K562 (cell line): ENCODE measurements around the gene ST6GALNAC3. TPM values are rescaled to one million over a fixed set of nuclear protein-coding genes. Genes with fewer than 3 reads are reported as not detected.

Experiments used
- ATAC-seq: fragments of 200-7000 bp; cut with Tn5 transposase; 3 replicates; pipeline ENCODE4 v1.9.1; 2020; ENCODE audit warnings: moderate library complexity
- BruUV-seq: library from RNA; stranded (reverse); fragments of 400-500 nt; replicated peaks from 2 replicates; lab custom pipeline; 2021; lab: Mats Ljungman, UMichigan
- CTCF ChIA-PET: fragments of 300-600 bp; formaldehyde crosslinking; extraction: SDS; loops from one replicate; lab custom pipeline; 2021; ENCODE audit warnings: low intra/inter-chr PET ratio; lab: Yijun Ruan, JAX
- POLR2A ChIA-PET: fragments of 300-600, 350-650 bp; sonication (Branson Sonifier 250); formaldehyde crosslinking; extraction: SDS; loops from one replicate; lab custom pipeline; 2021; ENCODE audit warnings: antibody characterized with exemption, inconsistent platforms; lab: Yijun Ruan, JAX
- DNase-seq, 4 experiments: peaks; one replicate each; pipeline versions ENCODE4 v3.0.0 to v3.0.0-alpha.2; 2011 to 2018; ENCODE audit warnings: low spot score in 3 of 4, mixed read lengths in 3 of 4; ENCODE audit errors: extremely low read depth in 1 of 4
- FAIRE-seq: peaks from 2 replicates; lab custom pipeline; 2011; peaks lifted over from hg19 to GRCh38; lab: Jason Lieb, UNC
- H2AFZ ChIP-seq: 2 replicates; pipeline ENCODE4 v1.6.0; 2011; ENCODE audit warnings: low read depth, low read length, control low read depth, inconsistent platforms
- H3K27ac ChIP-seq: fragments of 200-600 bp; 3 replicates; pipeline ENCODE4 v1.8.0; 2011; ENCODE audit warnings: low read depth, mild to moderate bottlenecking, control low read depth, inconsistent platforms, low read length, moderate library complexity, mixed read lengths; ENCODE audit errors: extremely low read depth
- H3K27me3 ChIP-seq, 2 experiments: fragments of 300-600 bp in 1 of 2; 2 replicates in 1 of 2; 3 replicates in 1 of 2; pipeline versions ENCODE4 v1.6.0 to v1.8.0; 2011; ENCODE audit warnings: inconsistent platforms in 2 of 2, low read length in 2 of 2, mild to moderate bottlenecking in 1 of 2, mixed read lengths in 1 of 2, moderate library complexity in 1 of 2; ENCODE audit not compliant: control insufficient read depth in 2 of 2, insufficient read depth in 2 of 2
- H3K36me3 ChIP-seq: fragments of 300-600 bp; 3 replicates; pipeline ENCODE4 v1.8.0; 2011; ENCODE audit warnings: mild to moderate bottlenecking, low read length, inconsistent platforms; ENCODE audit not compliant: control insufficient read depth, insufficient read depth
- H3K4me1 ChIP-seq, 2 experiments: fragments of 200-600 bp in 1 of 2; replicated peaks in 1 of 2; 2 replicates in 1 of 2; 3 replicates in 1 of 2; pipeline versions ENCODE4 v1.5.1 to v1.8.0; 2011; ENCODE audit warnings: inconsistent platforms in 2 of 2, low read length in 2 of 2, mild to moderate bottlenecking in 1 of 2, mixed read lengths in 1 of 2, moderate library complexity in 1 of 2; ENCODE audit not compliant: control insufficient read depth in 2 of 2, insufficient read depth in 2 of 2
- H3K4me2 ChIP-seq: 2 replicates; pipeline ENCODE4 v1.6.1; 2011; ENCODE audit warnings: low read length, control low read depth, inconsistent platforms, mixed read lengths; ENCODE audit not compliant: insufficient read depth
- H3K4me3 ChIP-seq: fragments of 200-600 bp; sonication (generic), shearing (Covaris generic); 2 replicates; pipeline ENCODE4 v1.5.1; 2016; ENCODE audit warnings: control low read depth, inconsistent platforms
- H3K79me2 ChIP-seq: fragments of 200-600 bp; 3 replicates; pipeline ENCODE4 v1.8.0; 2011; ENCODE audit warnings: low read length, inconsistent platforms; ENCODE audit not compliant: control insufficient read depth, insufficient read depth
- H3K9ac ChIP-seq, 2 experiments: 2 replicates each; pipeline versions ENCODE4 v1.6.0 to v1.6.1; 2011; ENCODE audit warnings: low read depth in 2 of 2, low read length in 2 of 2, control low read depth in 1 of 2, inconsistent platforms in 1 of 2, mild to moderate bottlenecking in 1 of 2, mixed read lengths in 1 of 2; ENCODE audit not compliant: insufficient read depth in 1 of 2
- H3K9me1 ChIP-seq: one replicate; pipeline ENCODE4 v1.6.0; 2011; ENCODE audit warnings: inconsistent platforms, mild to moderate bottlenecking, low read length, moderate library complexity; ENCODE audit not compliant: control insufficient read depth, insufficient read depth
- H3K9me3 ChIP-seq: replicated peaks from 2 replicates; pipeline ENCODE4 v1.5.1; 2011; ENCODE audit warnings: low read depth, low read length, inconsistent platforms; ENCODE audit not compliant: control insufficient read depth, insufficient read depth
- H4K20me1 ChIP-seq: replicated peaks from 2 replicates; pipeline ENCODE4 v1.6.1; 2011; ENCODE audit warnings: low read length, inconsistent platforms, mixed read lengths; ENCODE audit not compliant: control insufficient read depth, insufficient read depth
- ARID3B ChIP-seq: fragments of 250-450 bp; sonication (Bioruptor Pico); IDR thresholded peaks from 2 replicates; pipeline ENCODE4 v1.4.0; 2020; ENCODE audit warnings: borderline replicate concordance
- E2F6 ChIP-seq, 2 experiments: IDR thresholded peaks; 2 replicates each; pipeline ENCODE4 v1.6.1; 2011; ENCODE audit warnings: borderline replicate concordance in 1 of 2, control low read depth in 1 of 2, low read depth in 1 of 2, low read length in 1 of 2, mild to moderate bottlenecking in 1 of 2, mixed read lengths in 1 of 2, moderate library complexity in 1 of 2; ENCODE audit not compliant: insufficient read depth in 1 of 2, insufficient read length in 1 of 2, poor library complexity in 1 of 2, severe bottlenecking in 1 of 2; ENCODE audit errors: extremely low read depth in 1 of 2
- FOXA3 ChIP-seq, 2 experiments: fragments of 450-650 bp in 1 of 2; sonication (generic) in 1 of 2; formaldehyde crosslinking; IDR thresholded peaks in 1 of 2; conservative IDR thresholded peaks in 1 of 2; 2 replicates each; pipeline versions ENCODE4 v1.4.0 to v1.8.0; 2020 to 2022; ENCODE audit warnings: mild to moderate bottlenecking in 2 of 2, missing genetic modification reagents in 1 of 2
- KDM4B ChIP-seq, 2 experiments: fragments of 450-650 bp in 1 of 2; sonication (generic) in 1 of 2; IDR thresholded peaks; 2 replicates each; pipeline ENCODE4 v1.6.1; 2016 to 2017; ENCODE audit warnings: borderline replicate concordance in 2 of 2, antibody characterized with exemption in 1 of 2, low read depth in 1 of 2, mild to moderate bottlenecking in 1 of 2
- PATZ1 ChIP-seq: fragments of 250-450 bp; sonication (Bioruptor Pico); IDR thresholded peaks from 2 replicates; pipeline ENCODE4 v1.5.0; 2020; ENCODE audit warnings: mild to moderate bottlenecking, borderline replicate concordance
- SIX5 ChIP-seq, 2 experiments: IDR thresholded peaks; 2 replicates each; pipeline ENCODE4 v1.6.1; 2011; ENCODE audit warnings: low read length in 2 of 2, borderline replicate concordance in 1 of 2, low read depth in 1 of 2, mild to moderate bottlenecking in 1 of 2, moderate library complexity in 1 of 2; ENCODE audit not compliant: insufficient read depth in 1 of 2
- SREBF1 ChIP-seq: fragments of 150-350 bp; IDR thresholded peaks from 2 replicates; pipeline ENCODE4 v1.6.1; 2014; ENCODE audit warnings: antibody characterized with exemption, low read depth, low read length, borderline replicate concordance
- THRB ChIP-seq: fragments of 450-650 bp; formaldehyde crosslinking; conservative IDR thresholded peaks from 2 replicates; pipeline ENCODE4 v1.4.0; 2022; ENCODE audit warnings: mild to moderate bottlenecking, missing genetic modification characterization
- XRCC3 ChIP-seq: fragments of 450-650 bp; IDR thresholded peaks from 2 replicates; pipeline ENCODE4 v1.6.1; 2017; ENCODE audit warnings: mild to moderate bottlenecking, moderate library complexity
- WGBS: fragments of 100-300 bp; shearing (Covaris generic); methylation state at CpG from one replicate; pipeline ENCODE4 v1.1.6; 2016; ENCODE audit warnings: low coverage, mixed read lengths; ENCODE audit not compliant: insufficient coverage; ENCODE audit errors: missing lambda C conversion rate; 5-methylcytosine and 5-hydroxymethylcytosine counted together
- in situ Hi-C: fragments of 300-500 bp; cut with MboI; formaldehyde crosslinking; loops from 4 replicates; pipeline ENCODE4 v1.15.0; 2018; ENCODE audit warnings: inconsistent platforms, mixed read lengths
- intact Hi-C: fragments of 100-400 bp; cut with micrococcal nuclease; formaldehyde crosslinking; loops from 2 replicates; pipeline ENCODE4 v1.14.2; 2022
- polyA plus RNA-seq, 8 experiments: library from polyadenylated mRNA; depleted of rRNA in 4 of 8; stranded (reverse) in 5 of 8; unstranded in 3 of 8; fragments of >200 nt; fragmentation: Nextera tagmentation in 2 of 8; fragmentation: Illumina TruSeq in 1 of 8; extraction: Ambion mirVana in 2 of 8; extraction: Trizol in 1 of 8; gene quantifications; 2 replicates each; pipeline versions ENCODE4 v1.2.1 to v1.2.3, GENCODE V29; 2011 to 2014; ENCODE audit warnings: inconsistent platforms in 1 of 8, missing spikeins in 1 of 8
- total RNA-seq, 7 experiments: library from RNA; depleted of rRNA in 6 of 7; stranded (reverse); fragments of >200 nt in 6 of 7; fragmentation: Illumina TruSeq in 2 of 7; extraction: Trizol in 2 of 7; gene quantifications; 2 replicates each; pipeline versions ENCODE4 v1.2.1 to v1.2.3, GENCODE V29; 2011 to 2021; ENCODE audit warnings: low replicate concordance in 1 of 7

The ST6GALNAC3 gene
- total and polyA plus RNA-seq, 9 of the 15 experiments (the other 6 are each of a cell fraction or from before 2014, with no cell fraction given): 0.04 to 0.29 (median 0.18) TPM; not detected in 6

GRCh38 chr1:76122271-76122670 is 47.7 kb downstream of the ST6GALNAC3 start:
- CTCF ChIA-PET: no interaction called here
- FAIRE-seq: no peak
- Histone ChIP-seq H3K9me3 (no peaks in the 10 kb centered on the region), H4K20me1 (no peaks in the 10 kb centered on the region), H3K79me2 (no peaks in the 10 kb centered on the region), H3K27me3 (no peaks in the 10 kb centered on the region), H3K4me2 (no peak overlapping the region), H3K4me3 (no peak overlapping the region), H2AFZ (no peak overlapping the region), H3K9ac (no peak overlapping the region), H3K4me1 (no peaks in the 10 kb centered on the region), H3K36me3 (no peaks in the 10 kb centered on the region), H3K9me1 (peaks cover 2% of the 10 kb centered on the region), H3K27ac (no peak overlapping the region)
- TF ChIP-seq ARID3B: no peak
- no peak for TF ChIP-seq KDM4B (IDR thresholded peaks at IDR 0.05; ENCODE audit: borderline replicate concordance in 2 of 2, low read depth in 1 of 2)
- no peak for TF ChIP-seq E2F6 (IDR thresholded peaks at IDR 0.05; ENCODE audit: borderline replicate concordance in 1 of 2, extremely low read depth in 1 of 2, insufficient read depth in 1 of 2, insufficient read length in 1 of 2, low read depth in 1 of 2, low read length in 1 of 2, poor library complexity in 1 of 2, severe bottlenecking in 1 of 2)
- no peak for TF ChIP-seq FOXA3 (CRISPR knock-in tag; conservative IDR thresholded peaks at IDR 0.05 in 1 of 2, IDR thresholded peaks at IDR 0.05 in 1 of 2)
- no peak for TF ChIP-seq PATZ1 (CRISPR knock-in tag)
- no peak for TF ChIP-seq SREBF1
- TF ChIP-seq THRB: no peak
- no peak for TF ChIP-seq XRCC3
- no peak for TF ChIP-seq SIX5 (IDR thresholded peaks at IDR 0.05; ENCODE audit: borderline replicate concordance in 1 of 2, insufficient read depth in 1 of 2, low read depth in 1 of 2, low read length in 2 of 2)
- POLR2A ChIA-PET: no interaction called here
- DNase-seq: no peak
- intact Hi-C loops: no loop called here
- WGBS: 3% methylated on average over 5 of the region's 5 CpGs
- no peak for ATAC-seq
- no TSS peak for BruUV-seq
- in situ Hi-C loops: no loop called here
